ENCODE results near the gene KLF7.

Gene KLF7

GRCh38 chr2:207123776-207124391, 41.9 kb downstream of the KLF7 start:
- DNase-seq (ENCODE audit: low read depth), result no peak

DNA sequence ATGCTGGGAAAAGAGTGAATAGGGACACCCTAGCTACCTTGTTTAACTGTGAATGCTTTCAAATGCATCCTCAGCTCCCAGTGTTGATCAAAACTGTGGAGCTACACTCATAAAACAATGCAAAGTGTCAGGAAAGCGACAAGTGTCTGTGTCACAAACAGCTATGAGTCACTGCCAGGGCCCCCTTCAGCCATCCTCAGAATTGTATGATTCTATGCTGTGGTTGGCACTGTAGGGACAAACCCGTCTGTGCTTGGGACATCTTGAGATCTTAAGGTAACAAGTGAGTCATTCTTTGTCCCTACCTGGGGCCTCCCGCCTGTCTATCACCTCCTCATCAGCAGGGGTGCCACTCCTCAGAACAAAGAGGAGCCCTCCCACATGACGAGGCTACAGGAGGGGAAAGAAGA, 42.4 kb downstream of the KLF7 start:
- DNase-seq (ENCODE audit: low read depth), result no peak

DNA sequence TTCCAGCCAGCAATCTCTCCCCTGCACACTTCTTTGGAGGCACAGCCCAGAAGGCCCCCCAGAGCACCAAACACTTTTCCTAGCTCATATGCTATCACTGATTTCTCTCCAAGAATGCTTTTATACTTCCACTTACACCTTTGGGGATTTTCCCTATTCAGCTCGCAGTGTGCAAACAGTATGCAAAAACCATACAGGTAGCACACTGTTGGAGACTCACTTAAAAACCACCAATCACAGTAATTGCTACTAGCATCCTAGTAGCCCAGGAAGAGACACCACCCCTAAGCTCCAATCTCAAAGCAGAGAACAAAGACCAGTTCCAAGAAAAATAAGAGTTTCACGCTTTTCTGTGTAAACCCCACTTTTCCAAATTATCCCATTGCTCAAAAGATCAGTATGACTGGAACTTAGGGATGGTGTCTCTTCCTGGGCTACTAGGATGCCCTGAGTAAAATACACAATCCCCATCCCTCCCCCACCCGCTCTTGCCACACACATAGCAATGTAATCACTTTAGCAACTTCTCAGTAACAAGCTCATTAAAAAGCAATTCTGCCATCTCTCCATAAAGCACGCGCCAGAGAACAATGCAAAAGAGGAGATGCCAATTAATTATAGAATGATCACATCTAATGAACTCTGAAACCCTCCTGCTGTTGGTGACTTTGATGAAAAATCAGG, 43.0 kb downstream of the KLF7 start:
- DNase-seq (ENCODE audit: low read depth), result no peak

DNA sequence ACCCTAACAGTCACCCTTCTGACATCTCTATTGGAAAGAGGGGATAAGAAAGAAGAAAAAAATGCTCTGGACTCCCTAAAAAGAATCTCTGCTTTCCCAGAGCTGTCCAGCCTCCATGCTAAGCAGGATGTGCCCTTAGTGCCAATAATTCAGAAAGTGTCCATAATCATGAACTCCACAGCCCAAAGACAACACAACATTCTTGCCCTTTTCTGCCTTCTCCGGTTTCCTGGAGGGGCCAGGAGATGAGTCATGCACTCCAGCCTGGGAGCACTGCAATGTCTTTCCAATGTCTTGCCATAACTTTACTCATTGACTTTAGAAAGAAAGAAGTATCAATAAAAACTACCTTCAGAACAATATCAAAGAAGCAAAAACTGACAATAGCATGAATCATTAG, 44.0 kb downstream of the KLF7 start:
- DNase-seq (ENCODE audit: low read depth), result peak; percentile 78

- no peak for DNase-seq (ENCODE audit: low read depth)
Observed at GRCh38 chr2:207119048-207119447, 46.7 kb downstream of the KLF7 start.

DNA sequence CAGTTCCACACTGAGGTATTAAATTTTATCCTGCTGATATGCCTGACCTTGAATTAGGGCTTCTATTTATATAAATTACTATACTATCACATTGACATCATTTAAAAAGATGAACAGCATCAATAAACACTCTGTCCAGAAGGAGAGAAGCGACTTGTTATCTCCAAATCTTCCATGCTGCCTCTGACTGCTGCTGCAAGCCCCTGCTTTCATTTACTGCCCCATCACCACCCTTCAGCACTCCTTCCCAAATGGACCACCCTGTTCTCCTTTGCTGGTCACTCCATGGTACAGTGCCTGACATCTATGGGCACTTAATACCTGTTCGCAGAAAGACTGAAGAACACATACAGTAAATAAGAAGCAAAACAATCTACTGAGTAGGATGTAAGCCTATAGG, 48.1 kb downstream of the KLF7 start:
- DNase-seq (ENCODE audit: low read depth), result no peak

DNA sequence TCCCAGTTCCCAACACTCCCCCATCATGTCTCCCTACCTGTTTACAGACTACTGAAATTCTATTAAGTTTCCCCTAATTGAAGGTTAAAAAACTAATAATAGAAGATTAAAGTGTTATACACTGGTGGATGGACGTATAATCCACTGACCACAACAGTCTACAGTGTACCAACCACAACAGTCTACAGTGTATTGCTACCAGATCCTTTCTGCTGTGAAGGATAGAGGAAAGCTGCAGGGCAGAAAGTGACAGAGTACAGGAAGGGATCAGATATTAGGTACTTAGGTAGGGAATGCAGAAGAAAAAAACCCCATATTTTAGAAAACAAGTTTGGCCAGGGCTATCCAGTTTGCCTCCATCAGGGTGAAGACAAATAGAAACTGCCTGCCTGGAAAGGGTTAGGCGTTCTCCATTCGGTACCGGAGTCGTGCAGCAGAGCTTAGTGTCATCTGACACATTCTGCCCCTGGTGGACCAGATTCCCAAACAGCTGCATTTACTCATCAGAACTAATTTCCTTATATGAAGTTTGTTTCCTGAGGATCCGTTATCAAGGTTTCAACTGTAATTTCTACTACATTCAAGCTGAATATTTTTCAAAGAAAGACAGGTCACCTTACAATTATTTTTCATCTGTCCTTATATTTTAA, 49.9 kb downstream of the KLF7 start:
- no peak for DNase-seq (ENCODE audit: low read depth)

DNA sequence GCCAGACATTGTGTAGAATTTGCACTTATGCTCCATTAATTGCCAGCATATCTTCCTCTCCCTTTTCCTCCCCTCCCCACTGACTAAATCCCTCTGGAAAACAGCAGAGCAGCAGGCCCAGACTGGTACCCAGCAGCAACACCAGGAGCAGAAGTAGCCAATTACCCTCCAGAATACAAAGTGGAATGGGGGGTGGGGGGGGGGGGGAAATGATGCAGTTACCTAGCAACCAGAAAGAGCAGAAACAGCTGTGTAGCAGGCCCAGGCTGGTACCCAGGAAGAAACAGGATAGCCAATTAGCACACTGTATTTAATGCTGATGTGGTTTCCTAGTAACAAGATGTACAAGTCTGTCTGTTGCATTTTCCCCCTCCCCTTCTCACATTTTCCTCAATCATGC, 52.3 kb downstream of the KLF7 start:
- no peak for DNase-seq (ENCODE audit: low read depth)

DNA sequence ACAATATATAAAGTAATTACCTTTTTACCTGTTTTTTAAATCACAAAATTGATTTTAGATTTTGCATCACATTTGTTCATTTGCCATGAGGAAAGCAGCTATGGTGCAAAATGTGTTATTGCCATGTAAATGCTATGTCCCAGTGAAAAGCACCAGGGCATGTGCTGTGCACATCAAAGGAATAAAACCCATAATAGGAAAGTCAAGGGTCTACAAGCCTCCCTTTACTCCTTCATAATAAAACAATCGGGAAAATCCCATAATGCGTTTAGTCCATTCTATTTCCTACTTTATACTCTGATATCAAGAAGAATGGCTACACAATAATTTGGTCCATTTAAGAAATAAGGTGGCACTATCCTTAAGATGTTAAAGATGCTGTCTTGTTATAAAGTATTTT, 53.0 kb downstream of the KLF7 start:
- no peak for DNase-seq (ENCODE audit: low read depth)

DNA sequence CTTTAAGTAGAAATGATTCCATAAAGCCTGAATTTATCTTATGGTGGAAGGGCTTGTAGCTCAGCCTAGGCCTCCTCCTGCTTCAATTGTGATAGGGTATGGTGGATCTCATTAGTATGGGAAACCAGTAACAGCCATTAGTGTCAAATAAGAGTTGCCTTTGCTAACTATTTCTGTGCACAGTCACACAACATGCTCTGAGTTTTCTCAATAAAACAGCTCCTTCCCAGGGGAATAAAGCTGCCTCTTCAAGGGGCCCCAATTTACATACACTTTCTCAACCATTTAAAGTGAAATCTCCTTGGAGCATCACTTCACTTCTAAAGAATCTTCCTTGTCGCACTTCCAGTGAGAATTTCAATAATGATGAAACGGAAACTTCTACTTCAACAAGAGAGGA, 53.4 kb downstream of the KLF7 start:
- no peak for DNase-seq (ENCODE audit: low read depth)

GRCh38 chr2:207111757-207112156, 54.0 kb downstream of the KLF7 start:
- DNase-seq (ENCODE audit: low read depth), result no peak

- DNase-seq (ENCODE audit: low read depth), result no peak
Observed at GRCh38 chr2:207110715-207111114, 55.0 kb downstream of the KLF7 start.

DNA sequence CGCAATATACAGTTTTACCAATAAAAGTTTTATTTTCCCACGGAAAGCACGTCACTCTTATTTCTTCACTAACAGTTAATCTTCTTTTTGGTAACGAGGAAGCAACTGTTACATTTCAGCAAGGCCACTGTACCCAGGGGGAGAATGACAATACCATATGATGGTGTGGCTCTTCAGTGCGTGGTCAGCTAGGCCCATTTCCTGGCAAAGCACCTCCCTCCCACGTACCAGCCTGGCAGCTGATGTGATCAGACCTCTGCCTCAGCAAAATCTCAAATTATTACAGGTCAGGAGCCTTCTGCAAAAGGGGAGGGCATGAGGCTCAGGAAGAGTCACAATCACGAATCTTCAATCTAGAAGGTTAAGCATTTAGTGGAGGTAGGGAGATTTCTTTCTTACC, 55.4 kb downstream of the KLF7 start:
- no peak for DNase-seq (ENCODE audit: low read depth)

- no peak for DNase-seq (ENCODE audit: low read depth)
Observed at GRCh38 chr2:207109768-207110167, 56.0 kb downstream of the KLF7 start.

DNA sequence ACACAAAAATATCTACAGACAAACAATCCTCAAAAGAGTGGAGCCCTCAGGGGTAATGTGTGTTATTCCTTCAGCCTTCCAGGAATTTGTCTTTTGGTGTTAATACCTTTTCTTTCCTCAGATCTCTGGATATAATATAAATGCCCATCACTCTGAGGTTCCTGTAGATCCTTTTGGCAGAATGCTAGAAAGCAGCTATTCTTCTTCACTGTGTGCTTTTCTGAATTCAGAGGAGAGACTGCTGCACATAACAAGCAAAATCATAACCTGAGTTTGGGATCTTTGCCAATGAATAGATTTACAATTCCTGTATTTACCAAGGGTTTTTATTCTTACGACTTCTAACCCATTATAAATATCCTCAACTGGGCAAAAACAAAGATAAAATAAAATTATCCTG, 57.3 kb downstream of the KLF7 start:
- no peak for DNase-seq (ENCODE audit: low read depth)

DNA sequence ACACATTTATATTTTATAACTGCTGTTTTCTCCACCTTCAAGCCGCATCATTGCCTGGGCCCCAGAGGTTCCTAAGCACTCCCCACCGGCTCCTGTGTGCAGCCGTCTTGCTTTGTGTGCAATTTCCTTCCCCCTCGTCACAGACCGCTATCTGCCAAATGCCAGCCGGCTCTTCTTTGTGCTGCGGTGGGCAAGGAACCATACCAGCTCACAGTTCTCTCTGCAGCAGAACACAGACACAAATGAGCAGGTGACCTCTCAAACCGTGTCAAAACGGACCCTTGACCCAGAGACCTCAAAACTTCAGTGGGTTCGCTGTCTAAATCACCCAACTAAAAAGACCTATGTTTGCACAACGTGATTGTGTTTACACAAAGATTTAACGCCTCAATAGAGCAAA, 58.2 kb downstream of the KLF7 start:
- no peak for DNase-seq (ENCODE audit: low read depth)

DNA sequence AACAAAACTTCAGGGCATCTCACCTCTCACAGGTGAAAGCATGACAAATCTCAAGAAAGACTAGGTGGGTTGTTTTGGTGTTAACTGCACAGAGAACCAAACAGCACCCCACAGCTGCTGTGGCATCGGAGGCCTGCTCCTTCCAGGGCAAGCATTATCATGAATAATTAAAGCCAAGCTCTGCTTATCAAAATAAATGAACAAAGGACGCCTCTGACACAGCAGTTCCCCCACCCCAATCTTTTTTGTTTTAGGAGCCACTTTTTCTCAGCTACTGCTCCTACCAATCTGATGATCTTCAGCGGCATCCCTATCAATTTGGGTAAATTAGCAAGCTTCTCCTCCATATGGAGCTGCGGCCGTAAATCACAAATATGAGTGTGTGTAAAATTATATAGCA, 58.6 kb downstream of the KLF7 start:
- DNase-seq (ENCODE audit: low read depth), result no peak

DNA sequence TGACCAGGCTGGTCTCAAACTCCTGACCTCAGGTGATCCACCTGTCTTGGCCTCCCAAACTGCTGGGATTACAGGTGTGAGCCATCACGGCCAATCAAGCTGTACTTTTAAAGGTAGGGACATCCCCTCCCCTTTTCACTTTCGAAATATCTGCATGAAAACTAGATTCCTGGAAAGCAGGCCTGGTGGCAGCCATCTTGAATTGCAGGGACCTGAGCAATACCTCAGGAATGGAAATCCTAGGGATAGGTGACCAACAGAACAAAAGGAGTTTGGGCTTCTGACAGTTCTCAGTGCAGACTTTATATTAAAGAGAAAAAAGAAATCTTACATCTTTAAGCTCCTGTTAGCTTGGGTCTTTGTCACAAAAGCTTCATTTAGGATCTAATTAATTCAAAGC, 62.6 kb downstream of the KLF7 start:
- no peak for DNase-seq (ENCODE audit: low read depth)

DNA sequence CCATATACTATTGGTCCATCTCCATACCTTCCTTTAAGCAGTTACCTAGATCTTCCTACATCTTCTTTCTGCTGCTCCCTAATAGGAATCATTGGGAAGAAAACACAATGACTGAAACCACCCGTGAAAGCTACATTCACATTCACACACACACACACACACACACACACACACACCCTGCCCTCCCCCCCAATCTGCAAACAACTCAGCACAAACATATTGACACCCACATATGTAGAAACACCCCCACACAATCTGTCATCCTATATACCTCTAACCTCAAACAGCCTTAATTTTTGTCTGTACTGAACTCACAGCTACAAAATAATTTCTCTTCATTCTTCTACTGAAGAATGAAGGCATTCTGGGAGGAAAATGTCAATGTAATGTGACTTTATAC, 63.8 kb downstream of the KLF7 start:
- DNase-seq (ENCODE audit: low read depth), result no peak

GRCh38 chr2:207097278-207097677, 68.5 kb downstream of the KLF7 start:
- no peak for DNase-seq (ENCODE audit: low read depth)

DNA sequence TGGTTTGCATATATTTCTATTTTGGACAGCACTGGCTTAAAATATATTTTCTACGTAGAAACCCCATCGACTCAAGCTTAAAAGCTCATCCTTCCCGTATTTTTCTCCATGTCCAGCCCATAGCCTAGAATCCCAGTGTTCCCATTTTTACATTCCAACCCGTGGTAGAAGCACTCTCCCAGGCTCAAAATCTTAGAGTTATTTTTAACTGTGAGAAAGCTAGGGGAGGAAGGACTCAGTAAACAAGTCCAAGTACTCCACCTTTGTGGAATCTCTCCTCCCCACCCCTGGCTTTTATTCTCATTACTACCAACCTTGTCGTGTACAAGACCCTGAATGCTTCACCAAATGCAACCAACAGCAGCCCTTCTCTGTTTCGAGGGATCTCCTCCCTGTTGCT, 69.8 kb downstream of the KLF7 start:
- DNase-seq (ENCODE audit: low read depth), result no peak

DNA sequence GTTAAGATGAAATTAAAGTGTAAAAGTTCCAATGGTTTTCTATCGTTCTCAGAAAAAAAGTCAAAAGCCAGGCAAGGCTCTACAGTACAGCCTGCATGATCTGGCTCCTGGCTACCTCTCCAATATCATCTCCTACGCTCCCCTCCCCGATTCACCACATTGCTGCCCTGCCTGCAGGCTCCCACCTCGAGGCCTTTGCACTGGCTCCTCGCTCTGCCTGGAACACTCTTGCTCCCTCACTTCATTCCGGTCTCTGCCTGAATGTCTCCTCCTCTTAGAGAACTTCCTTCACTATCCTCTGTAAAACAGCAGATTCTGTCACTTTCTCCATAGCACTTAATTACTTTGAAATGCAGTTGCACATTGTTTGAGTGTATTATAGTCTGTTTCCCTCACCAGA, 72.5 kb downstream of the KLF7 start:
- no peak for DNase-seq (ENCODE audit: low read depth)

DNA sequence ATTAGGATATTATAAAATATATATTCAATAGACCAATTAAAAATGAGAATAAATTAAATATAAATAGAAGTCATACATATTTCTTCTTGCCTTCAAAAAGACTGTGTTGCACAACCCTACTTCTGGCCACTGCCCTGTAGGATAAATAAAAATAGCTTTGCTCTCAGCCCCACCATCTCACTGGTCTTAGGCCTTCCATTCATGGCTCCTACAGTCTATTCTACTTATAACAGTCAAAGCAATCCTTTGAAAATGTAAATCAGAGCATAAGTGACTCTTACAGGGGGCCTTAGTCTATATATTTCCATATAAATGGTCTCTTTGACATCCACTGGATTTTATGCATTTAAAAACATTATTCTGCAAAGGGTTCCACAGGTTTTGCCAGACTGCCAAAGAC, 72.9 kb downstream of the KLF7 start:
- no peak for DNase-seq (ENCODE audit: low read depth)

GRCh38 chr2:207091928-207092327, 73.8 kb downstream of the KLF7 start:
- DNase-seq (ENCODE audit: low read depth), result no peak
